ENCODE results near the gene RABL2A.
"Not testable (repeated sequence)": the region's sequence is repeated elsewhere in the genome, so short reads cannot be mapped to it uniquely, and the experiment has no call there.

DNA sequence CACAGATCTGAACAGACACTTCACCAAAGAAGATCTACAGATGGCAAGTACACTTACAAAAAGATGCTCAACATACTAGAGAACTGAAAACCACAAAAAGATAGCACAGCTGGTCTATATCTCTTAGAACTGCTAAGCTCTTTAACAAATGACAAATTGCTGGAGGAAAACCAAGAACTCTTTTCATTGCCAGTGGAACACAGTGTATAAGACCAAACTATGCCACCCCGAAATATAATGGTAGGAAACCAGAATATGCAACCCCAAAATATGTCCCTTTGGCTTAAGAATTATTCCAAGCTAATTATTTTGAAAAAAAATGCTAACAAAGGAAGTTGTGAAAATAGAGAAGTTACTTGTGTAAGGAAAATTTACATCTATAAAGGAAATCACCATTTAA lies 21.0 kb upstream of the RABL2A start:
- TF ChIP-seq, protein P1, sequence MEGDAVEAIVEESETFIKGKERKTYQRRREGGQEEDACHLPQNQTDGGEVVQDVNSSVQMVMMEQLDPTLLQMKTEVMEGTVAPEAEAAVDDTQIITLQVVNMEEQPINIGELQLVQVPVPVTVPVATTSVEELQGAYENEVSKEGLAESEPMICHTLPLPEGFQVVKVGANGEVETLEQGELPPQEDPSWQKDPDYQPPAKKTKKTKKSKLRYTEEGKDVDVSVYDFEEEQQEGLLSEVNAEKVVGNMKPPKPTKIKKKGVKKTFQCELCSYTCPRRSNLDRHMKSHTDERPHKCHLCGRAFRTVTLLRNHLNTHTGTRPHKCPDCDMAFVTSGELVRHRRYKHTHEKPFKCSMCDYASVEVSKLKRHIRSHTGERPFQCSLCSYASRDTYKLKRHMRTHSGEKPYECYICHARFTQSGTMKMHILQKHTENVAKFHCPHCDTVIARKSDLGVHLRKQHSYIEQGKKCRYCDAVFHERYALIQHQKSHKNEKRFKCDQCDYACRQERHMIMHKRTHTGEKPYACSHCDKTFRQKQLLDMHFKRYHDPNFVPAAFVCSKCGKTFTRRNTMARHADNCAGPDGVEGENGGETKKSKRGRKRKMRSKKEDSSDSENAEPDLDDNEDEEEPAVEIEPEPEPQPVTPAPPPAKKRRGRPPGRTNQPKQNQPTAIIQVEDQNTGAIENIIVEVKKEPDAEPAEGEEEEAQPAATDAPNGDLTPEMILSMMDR (IDR thresholded peaks at IDR 0.05), result not testable (repeated sequence)
- TF ChIP-seq POLR2A (IDR thresholded peaks at IDR 0.05), result not testable (repeated sequence)

Measured in prostate gland (tissue), 2 donors.